KMS-11 (cell line): ENCODE results near the gene CD9.

ENCODE experiments used
- H2AFZ ChIP-seq: fragments of 200-600 bp; sonication (generic); 2 replicates; pipeline ENCODE4 v1.6.1; 2016; ENCODE audit warnings: antibody characterized with exemption, mixed run types, low read depth
- H3K27ac ChIP-seq: fragments of 200-600 bp; sonication (generic); 2 replicates; pipeline ENCODE4 v1.6.1; 2016; ENCODE audit warnings: mild to moderate bottlenecking, mixed run types
- H3K27me3 ChIP-seq: fragments of 200-600 bp; sonication (generic); 2 replicates; pipeline ENCODE4 v1.6.1; 2017; ENCODE audit warnings: mild to moderate bottlenecking, low read depth, mixed run types, moderate library complexity; ENCODE audit not compliant: insufficient read depth
- H3K36me3 ChIP-seq: fragments of 200-600 bp; sonication (generic); 2 replicates; pipeline ENCODE4 v1.6.1; 2017; ENCODE audit warnings: mild to moderate bottlenecking, mixed run types; ENCODE audit not compliant: insufficient read depth
- H3K4me1 ChIP-seq: fragments of 200-600 bp; sonication (generic); 2 replicates; pipeline ENCODE4 v1.6.1; 2016; ENCODE audit warnings: mild to moderate bottlenecking, low read depth, mixed run types; ENCODE audit not compliant: poor library complexity, severe bottlenecking
- H3K4me2 ChIP-seq: fragments of 200-600 bp; sonication (generic); 2 replicates; pipeline ENCODE4 v1.7.0; 2016; ENCODE audit warnings: mild to moderate bottlenecking, mixed run types
- H3K4me3 ChIP-seq: fragments of 200-600 bp; sonication (generic); IDR thresholded peaks from 2 replicates; pipeline ENCODE4 v1.6.1; 2017; ENCODE audit warnings: low read depth, low read length, mixed read lengths; ENCODE audit not compliant: insufficient read depth
- H3K79me2 ChIP-seq: fragments of 200-600 bp; sonication (generic); 2 replicates; pipeline ENCODE4 v1.6.1; 2016; ENCODE audit warnings: low read depth, mixed run types; ENCODE audit not compliant: insufficient read depth
- H3K9ac ChIP-seq: fragments of 200-600 bp; sonication (generic); 2 replicates; pipeline ENCODE4 v1.6.1; 2016; ENCODE audit warnings: mild to moderate bottlenecking, mixed run types
- H4K20me1 ChIP-seq: fragments of 200-600 bp; sonication (generic); 2 replicates; pipeline ENCODE4 v1.6.1; 2016; ENCODE audit warnings: mild to moderate bottlenecking, mixed run types; ENCODE audit not compliant: insufficient read depth
- TF ChIP-seq, protein P1 (sequence below): fragments of 200-600 bp; sonication (generic); conservative IDR thresholded peaks from 2 replicates; pipeline ENCODE4 v1.6.1; 2017; ENCODE audit warnings: low read depth, mild to moderate bottlenecking, antibody characterized with exemption, low read length, moderate library complexity, mixed read lengths

The CD9 gene

GRCh38 chr12:6264402-6265037 lies 64.3 kb downstream of the CD9 start:
- Histone ChIP-seq H3K4me2 (no peak overlapping the region), H3K4me1 (peaks cover 25% of the 10 kb centered on the region), H3K27me3 (no peaks in the 10 kb centered on the region), H3K9ac (no peak overlapping the region), H2AFZ (no peak overlapping the region), H4K20me1 (no peaks in the 10 kb centered on the region), H3K27ac (no peak overlapping the region), H3K79me2 (no peaks in the 10 kb centered on the region), H3K36me3 (no peaks in the 10 kb centered on the region), H3K4me3 (no peak overlapping the region)
- TF ChIP-seq, protein P1, sequence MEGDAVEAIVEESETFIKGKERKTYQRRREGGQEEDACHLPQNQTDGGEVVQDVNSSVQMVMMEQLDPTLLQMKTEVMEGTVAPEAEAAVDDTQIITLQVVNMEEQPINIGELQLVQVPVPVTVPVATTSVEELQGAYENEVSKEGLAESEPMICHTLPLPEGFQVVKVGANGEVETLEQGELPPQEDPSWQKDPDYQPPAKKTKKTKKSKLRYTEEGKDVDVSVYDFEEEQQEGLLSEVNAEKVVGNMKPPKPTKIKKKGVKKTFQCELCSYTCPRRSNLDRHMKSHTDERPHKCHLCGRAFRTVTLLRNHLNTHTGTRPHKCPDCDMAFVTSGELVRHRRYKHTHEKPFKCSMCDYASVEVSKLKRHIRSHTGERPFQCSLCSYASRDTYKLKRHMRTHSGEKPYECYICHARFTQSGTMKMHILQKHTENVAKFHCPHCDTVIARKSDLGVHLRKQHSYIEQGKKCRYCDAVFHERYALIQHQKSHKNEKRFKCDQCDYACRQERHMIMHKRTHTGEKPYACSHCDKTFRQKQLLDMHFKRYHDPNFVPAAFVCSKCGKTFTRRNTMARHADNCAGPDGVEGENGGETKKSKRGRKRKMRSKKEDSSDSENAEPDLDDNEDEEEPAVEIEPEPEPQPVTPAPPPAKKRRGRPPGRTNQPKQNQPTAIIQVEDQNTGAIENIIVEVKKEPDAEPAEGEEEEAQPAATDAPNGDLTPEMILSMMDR: no peak

DNA sequence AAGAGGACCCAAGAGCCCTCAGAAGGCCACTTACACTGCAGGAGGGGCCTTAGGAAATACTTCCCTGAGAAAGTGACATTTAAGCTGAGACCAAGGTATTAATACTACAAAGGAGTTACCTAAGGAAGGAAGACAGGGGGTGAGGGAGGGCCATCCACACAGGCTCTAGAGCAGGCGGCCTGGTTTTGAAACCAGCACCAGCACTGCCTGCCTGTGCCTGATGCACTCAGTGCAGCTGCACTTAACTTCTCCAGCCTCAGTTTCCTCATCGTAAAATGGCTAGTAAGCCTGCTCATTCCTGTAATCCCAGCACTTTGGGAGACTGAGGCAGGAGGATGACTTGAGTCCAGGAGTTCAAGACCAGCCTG lies 64.8 kb downstream of the CD9 start:
- no peaks in the 10 kb centered on the region for H3K79me2 ChIP-seq
- TF ChIP-seq, protein P1: no peak
- no peaks in the 10 kb centered on the region for H3K27me3 ChIP-seq
- H3K27ac ChIP-seq: no peak overlapping the region
- H2AFZ ChIP-seq: no peak overlapping the region
- no peak overlapping the region for H3K4me3 ChIP-seq
- no peak overlapping the region for H3K4me2 ChIP-seq
- no peak overlapping the region for H3K9ac ChIP-seq
- no peaks in the 10 kb centered on the region for H4K20me1 ChIP-seq
- no peaks in the 10 kb centered on the region for H3K36me3 ChIP-seq
- peaks cover 25% of the 10 kb centered on the region for H3K4me1 ChIP-seq

DNA sequence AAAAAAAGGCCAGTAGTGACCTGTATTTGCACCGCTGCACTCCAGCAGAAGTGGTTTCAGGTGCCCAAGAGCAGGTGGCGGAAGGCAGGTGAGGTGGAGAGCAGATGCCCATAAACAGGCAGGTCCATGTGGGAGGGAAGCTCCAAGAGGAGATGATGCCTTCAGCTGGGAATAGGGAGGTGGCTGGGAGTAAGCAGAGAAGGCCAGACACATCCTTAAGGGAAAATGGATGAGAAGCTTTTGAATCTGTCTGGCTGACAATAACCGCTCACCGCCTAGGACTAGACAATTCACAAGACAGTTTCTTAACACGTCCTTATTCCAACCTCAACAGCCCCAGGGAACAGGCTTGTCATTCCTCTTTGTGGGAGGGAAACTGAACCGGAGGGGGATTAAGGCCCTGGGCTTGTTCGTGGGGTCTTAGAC lies 66.4 kb downstream of the CD9 start:
- no peaks in the 10 kb centered on the region for H3K79me2 ChIP-seq
- H3K9ac ChIP-seq: no peak overlapping the region
- H3K4me1 ChIP-seq: peaks cover 25% of the 10 kb centered on the region
- no peak overlapping the region for H3K4me2 ChIP-seq
- no peak overlapping the region for H3K27ac ChIP-seq
- H3K4me3 ChIP-seq: no peak overlapping the region
- H3K27me3 ChIP-seq: no peaks in the 10 kb centered on the region
- H4K20me1 ChIP-seq: no peaks in the 10 kb centered on the region
- no peak overlapping the region for H2AFZ ChIP-seq
- no peaks in the 10 kb centered on the region for H3K36me3 ChIP-seq
- TF ChIP-seq, protein P1: no peak

DNA sequence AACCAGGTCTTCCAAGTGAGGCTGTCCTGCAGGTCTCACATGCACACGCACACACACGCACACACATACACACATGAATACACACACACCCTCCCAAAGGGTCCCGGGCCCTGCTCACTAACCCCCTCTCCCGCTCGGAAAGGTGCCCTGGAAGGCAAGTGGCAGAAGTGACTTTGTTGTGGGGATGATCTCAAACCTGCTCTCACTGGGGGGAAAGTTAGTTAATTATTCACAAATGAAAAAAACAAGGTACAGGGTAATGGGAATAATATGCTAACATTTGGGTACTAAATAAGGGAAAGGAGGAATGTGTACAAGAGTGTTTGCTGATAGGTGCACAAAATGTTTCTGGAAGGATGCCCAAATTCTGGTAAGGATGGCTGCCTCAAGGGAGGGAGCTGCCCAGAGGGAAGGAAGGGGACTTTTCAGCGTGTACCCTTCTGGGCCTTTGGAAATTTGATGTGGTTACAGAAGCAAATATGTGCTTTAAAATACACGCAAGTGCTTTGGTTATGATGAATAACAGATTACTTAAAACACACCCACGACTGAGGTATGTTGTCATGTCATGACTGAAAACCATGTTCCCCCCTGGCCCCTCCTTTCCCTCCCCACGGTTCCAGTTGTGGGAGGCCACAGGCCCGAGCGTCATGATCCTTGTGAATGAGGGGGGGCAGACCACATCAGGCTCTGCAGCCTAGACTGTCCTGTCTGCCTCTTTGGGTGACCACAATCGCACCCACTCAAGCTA lies 66.9 kb downstream of the CD9 start:
- Histone ChIP-seq H3K27me3 (no peaks in the 10 kb centered on the region), H2AFZ (no peak overlapping the region), H3K36me3 (no peaks in the 10 kb centered on the region), H3K27ac (no peak overlapping the region), H3K9ac (no peak overlapping the region), H4K20me1 (no peaks in the 10 kb centered on the region), H3K4me2 (no peak overlapping the region), H3K4me1 (peaks cover 25% of the 10 kb centered on the region), H3K4me3 (no peak overlapping the region), H3K79me2 (no peaks in the 10 kb centered on the region)
- TF ChIP-seq, protein P1: no peak
